Muscle of back (tissue), 11 donors: ENCODE results near the gene MEIS3. TPM values are rescaled to one million over a fixed set of nuclear protein-coding genes. Genes with fewer than 3 reads are reported as not detected.
"Not testable (repeated sequence)": the region's sequence is repeated elsewhere in the genome, so short reads cannot be mapped to it uniquely, and the experiment has no call there.

Experiments
- DNase-seq, 3 donors: peaks; one replicate each; pipeline versions ENCODE4 v3.0.0 to v3.0.0-alpha.2; 2013
- polyA plus RNA-seq, 10 donors: library from polyadenylated mRNA; unstranded; fragments of 120-200 nt; gene quantifications; one replicate each; pipeline ENCODE4 v1.2.1, GENCODE V29; 2013; ENCODE audit not compliant: insufficient read length in 10 of 10

The MEIS3 gene
- polyA plus RNA-seq, 10 donors = 7.6 to 13.9 (median 10.9) TPM

DNA sequence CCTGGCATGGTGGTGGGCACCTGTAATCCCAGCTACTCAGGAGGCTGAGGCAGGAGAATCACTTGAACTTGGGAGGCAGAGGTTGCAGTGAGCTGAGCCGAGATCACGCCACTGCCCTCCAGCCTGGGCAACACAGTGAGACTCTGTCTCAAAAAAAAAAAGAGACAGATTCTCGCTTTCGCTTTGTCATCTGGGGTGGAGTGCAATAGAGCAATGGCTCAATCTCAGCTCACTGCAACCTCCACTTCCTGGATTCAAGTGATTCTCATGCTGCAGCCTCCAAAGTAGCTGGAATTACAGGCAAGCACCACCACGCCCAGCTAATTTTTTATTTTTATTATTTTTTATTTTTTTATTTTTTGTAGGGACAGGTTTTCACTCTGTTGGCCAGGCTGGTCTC, 30.6 kb downstream of the MEIS3 start:
- DNase-seq = not testable (repeated sequence)

DNA sequence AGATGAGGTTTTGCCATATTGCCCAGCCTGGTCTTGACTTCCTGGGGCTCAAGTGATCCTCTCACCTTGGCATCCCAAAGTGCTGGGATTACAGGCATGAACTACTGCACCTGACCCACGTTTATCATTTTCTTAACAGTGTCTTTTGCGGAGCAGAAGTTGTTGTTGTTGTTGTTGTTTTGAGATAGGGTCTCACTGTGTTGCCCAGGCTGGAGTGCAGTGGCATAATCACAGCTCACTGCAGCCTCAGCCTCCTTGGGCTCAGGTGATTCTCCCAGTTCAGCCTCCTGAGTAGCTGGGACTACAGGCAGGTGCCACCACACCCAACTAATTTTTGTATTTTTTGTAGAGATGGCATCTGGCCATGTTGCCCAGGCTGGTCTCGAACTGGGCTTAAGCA, 31.7 kb downstream of the MEIS3 start:
- DNase-seq = not testable (repeated sequence)

DNA sequence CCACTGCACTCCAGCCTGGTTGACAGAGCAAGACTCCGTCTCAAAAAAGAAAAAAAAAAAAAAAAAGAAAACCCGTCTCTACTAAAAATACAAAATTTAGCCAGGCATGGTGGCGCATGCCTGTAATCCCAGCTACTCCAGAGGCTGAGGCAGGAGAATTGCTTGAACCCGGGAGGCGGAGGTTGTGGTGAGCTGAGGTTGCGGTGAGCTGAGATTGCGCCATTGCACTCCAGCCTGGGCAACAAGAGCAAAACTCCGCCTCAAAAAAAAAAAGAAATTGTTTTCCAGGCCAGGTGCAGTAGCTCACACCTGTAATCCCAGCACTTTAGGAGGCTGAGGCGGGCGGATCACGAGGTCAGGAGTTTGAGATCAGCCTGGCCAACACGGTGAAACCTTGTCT, 32.7 kb downstream of the MEIS3 start:
- not testable (repeated sequence) for DNase-seq

DNA sequence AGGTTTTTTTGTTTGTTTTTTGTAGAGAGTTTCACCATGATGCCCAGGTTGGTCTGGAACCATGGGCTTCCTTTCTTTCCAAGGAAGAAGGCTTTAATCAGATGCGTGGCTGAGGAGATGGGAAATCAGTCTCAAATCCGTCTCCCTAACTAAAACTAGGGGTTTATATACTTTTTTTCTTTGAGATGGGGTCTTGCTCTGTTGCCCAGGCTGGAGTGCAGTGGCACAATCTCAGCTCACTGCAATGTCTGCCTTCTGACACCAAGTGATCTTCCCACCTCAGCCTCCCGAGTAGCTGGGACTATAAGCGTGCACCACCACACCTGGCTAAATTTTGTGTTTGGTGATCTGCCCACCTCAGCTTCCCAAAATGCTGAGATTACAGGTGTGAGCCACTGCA, 34.8 kb downstream of the MEIS3 start:
- not testable (repeated sequence) for DNase-seq

DNA sequence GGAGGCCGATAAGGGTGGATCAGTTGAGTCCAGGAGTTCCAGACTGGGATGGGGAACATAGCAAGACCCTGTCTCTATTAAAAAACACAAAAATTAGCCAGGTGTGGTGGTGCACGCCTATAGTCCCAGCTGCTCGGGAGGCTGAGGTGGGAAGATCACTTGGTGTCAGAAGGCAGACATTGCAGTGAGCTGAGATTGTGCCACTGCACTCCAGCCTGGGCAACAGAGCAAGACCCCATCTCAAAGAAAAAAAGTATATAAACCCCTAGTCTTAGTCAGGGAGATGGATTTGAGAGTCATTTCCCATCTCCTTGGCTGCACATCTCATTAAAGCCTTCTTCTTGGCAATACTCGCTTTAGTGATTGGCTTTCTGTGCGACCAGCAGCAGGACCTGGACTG, 35.4 kb downstream of the MEIS3 start:
- not testable (repeated sequence) for DNase-seq

DNA sequence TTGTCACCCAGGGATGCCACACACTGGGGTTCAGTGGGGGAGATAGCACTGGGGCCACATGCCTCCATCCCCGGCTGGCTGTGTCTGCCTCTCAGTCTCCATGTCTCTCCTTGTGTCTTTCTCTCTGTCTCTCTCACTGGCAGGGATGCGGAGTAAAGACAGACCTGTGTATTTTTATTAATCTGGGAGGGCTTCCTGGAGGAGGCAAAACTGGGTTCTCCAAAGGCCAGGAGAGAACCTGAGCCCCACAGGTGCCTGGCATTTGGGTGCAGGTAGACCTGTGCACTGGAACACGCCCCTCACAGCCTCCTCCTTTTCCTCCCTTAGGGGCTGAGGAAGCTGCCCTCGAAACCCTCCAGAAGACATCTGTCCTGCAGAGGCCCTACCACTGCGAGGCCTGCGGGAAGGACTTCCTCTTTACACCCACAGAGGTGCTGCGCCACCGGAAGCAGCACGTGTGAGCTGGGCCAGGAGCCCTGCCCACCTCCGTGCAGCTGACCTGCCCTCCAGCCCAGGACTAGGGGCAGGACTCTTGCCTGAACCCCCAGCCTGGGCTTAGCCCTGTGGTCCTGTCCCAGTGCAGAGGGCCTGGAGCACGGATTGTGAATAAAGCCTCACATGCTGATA, 37.6 kb downstream of the MEIS3 start:
- no peak for DNase-seq

DNA sequence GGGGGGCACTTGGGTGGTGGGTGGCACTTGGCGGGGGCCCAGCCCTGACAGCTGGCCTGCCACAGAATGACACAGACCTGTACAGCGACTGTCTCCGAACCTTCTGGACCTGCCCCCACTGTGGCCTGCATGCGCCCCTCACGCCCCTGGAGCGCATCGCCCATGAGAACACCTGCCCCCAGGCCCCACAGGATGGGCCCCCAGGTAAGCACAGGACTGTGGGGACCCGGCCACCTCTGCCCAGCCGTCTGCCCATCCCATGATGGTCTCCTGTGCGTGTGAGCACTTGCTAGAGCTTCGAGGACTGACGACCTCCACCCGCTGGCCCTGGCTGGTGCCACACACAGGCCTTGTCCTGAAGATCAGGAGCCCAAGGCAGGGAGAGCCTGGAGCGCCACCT, 38.2 kb downstream of the MEIS3 start:
- no peak for DNase-seq

DNA sequence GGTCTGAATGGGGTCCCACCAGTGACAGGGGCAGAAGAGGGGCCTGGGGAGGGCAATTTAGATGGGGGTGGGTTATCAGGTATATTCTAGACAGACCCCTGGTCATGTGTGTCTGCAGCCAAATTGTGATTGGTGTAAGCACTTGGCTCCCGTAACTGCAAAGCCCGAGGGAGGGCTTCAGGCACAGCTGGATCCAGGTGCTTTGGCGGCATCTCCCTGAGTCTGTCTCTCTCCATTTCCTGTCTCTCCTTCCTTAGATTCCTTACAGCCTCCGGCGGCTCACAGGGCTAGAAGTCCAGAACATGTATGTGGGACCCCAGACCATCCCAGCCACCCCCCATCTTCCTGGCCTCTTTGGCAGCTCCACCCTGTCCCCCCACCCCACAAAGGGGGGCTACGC, 38.8 kb downstream of the MEIS3 start:
- no peak for DNase-seq

DNA sequence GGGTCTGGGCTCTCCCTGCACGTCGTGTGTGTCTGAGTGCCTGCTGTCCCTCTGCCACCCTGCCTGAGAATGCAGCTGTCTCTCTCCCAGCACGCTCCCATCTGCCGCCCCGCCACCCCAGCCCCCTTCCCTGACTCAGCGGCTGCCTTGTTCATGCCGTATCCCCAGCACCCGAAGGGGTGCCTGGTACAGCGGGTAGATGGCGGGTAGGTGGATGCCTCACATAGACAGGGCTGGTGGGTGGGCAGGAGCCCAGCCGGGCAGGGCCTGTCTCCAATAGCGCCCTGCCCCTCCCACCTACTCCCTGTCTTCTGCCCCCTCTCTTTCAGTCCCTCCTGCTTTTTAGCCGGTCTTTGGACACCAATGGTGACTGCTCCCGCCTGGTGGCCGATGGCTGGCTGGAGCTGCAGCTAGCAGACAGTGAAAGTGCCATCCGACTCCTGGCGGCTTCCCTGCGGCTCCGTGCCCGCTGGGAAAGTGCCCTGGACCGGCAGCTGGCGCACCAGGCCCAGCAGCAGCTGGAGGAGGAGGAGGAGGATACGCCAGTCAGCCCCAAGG, 39.9 kb downstream of the MEIS3 start:
- DNase-seq = peak in 2 of 3 donors; percentile 27 to 35

DNA sequence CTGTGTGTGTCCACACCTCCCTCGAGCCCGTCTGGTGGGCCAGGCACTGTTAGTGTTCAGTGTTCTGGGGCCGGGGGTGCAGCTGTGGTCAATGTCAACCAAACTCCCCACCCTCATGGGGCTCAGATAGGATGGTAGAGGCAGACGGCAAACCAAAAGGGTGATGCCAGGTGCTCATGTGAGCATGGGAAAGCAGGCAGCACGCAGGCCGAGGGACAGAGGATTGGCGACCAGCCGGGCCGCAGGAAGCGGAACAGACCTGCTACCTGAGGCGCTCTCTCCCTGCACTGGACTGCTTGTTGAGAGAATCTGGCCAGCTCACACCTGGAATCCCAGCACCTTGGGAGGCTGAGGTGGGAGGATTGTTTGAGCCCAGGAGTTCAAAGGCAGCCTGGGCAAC, 41.1 kb downstream of the MEIS3 start:
- no peak for DNase-seq

DNA sequence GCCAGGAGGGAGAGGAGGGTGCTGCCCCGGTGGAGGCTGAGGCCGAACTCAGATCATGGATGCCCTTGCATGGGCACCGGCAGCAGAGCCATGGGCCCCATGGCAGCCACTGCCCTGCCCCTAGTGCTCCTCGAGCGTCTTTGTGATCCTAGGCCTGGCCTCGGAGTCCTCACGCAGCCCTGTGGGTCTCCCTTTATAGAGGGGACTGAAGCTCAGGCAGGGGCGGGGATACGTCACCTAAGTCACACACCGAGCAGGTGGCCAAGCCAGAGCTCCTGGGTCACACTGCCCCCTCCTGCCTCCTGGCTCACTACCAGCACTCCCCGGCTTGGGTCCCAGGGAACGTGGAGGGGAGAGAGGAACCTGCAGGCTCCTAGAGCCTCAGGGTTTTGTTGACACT, 41.5 kb downstream of the MEIS3 start:
- DNase-seq = no peak

DNA sequence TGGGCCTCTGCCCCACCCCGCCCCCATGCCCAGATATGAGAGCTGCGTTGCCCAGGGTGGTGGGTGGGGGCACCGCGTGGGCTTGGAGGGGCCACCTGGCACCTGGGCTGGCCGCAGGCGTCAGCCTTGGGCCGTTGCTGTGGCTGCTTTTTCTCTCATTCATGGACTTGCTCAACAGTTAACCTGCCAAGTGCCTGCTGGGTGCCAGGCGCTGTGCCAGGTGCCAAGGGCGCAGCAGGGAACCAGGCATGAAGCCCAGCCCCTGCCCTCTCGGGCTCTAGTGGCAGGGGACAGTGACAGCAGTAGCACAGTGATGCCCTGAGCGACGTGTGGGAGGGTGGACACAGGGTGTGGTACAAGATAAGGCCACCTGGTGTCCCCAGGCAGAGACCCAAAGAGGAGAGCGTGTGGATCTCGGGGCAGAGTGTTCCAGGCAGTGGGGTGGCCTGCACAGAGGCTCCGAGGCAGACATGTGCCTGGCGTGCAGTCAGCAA, 42.1 kb downstream of the MEIS3 start:
- DNase-seq = no peak

DNA sequence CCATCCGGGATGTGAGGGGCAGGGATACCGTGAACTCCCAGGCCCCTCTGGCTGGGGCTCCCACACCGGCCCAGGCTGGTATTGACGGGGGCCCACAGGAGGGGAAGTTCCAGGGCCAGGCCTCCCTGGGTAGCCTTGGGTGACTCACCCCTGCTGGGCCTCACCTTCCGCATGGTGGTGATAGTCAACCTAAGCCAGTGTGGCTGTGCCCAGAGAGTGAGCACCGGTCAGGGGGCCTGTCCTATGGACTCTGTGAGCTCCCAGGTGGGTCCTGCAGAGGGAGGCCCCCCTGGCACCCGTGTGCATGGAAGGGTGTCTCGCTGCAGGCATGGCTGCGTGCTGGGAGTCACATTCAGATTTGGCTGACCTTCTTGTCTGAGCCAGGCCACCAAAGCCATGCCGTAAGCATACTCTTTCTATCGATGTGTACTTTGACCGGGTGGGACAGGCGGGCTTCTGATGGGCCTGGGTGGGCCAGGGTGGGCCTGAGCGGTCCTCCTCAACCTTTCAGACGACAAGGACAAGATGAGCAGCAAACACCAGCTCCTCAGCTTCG, 42.7 kb downstream of the MEIS3 start:
- DNase-seq = no peak

DNA sequence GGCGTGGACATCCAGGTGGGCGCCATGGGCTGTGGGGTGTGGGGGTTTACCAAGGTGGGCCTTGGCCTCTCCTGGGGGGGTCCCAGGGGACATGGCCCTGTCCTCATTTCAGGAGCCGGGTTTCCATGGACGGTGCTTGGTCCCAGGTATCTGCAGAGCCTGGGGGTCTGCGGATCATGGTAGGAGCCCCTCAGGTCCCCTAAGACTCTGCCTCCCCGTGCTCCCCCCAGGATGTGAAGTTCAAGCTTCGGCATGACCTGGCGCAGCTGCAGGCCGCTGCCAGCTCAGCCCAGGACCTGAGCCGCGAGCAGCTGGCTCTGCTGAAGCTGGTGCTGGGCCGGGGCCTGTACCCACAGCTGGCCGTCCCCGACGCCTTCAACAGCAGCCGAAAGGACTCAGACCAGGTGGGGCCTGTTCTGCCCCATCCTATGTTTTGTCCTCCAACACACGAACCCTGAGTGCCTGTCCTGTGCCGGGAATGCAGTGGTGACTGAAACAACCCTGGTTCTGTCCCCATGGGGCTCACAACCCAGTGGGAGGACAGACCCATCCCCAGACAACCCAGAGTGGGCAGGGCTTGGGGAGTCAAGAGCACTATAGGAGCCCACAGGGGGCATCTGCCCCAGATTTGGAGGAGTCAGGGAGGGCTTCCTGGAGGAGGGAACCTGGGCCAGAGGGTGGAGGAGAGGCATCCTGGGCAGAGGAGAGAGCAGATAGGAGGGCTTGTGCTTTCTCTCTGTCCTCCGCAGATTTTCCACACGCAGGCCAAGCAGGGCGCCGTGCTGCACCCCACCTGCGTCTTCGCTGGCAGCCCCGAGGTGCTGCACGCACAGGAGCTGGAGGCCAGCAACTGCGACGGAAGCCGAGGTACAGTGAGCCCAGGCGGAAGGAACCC, 43.4 kb downstream of the MEIS3 start:
- no peak for DNase-seq

DNA sequence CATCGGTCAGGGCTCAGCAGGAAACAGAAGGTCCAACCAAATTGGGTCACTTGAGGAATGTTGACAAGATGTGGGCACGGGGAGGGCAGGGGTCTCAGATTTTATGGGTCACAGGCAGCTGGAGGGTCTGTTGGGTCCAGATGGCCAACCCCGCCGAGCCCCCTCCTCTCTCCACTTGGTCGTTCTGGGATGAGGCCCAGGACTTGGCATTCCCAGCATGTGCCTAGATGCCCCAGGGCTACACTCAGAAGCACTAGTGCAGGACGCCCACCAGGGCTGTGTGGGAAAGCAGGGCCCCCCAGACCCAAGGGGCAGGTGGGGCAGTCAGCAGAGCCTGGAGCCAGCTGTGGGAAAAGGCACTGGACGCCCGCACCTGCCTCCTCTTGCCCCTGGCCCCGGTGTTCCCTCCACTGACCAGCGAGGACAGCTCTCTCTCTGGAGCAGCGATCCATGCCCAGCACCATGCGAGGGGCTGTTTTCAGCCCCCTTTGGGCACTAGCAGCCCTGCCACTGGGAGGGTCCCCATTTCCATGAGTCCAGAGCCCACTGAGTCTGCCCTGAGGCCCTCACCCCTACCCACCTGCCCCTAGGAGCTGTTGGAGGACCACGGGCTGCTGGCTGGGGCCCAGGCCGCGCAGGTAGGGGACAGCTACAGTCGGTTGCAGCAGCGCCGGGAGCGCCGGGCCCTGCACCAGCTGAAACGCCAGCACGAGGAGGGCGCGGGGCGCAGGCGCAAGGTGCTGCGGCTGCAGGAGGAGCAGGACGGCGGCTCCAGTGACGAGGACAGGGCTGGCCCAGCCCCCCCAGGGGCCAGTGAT, 44.2 kb downstream of the MEIS3 start:
- DNase-seq = no peak

DNA sequence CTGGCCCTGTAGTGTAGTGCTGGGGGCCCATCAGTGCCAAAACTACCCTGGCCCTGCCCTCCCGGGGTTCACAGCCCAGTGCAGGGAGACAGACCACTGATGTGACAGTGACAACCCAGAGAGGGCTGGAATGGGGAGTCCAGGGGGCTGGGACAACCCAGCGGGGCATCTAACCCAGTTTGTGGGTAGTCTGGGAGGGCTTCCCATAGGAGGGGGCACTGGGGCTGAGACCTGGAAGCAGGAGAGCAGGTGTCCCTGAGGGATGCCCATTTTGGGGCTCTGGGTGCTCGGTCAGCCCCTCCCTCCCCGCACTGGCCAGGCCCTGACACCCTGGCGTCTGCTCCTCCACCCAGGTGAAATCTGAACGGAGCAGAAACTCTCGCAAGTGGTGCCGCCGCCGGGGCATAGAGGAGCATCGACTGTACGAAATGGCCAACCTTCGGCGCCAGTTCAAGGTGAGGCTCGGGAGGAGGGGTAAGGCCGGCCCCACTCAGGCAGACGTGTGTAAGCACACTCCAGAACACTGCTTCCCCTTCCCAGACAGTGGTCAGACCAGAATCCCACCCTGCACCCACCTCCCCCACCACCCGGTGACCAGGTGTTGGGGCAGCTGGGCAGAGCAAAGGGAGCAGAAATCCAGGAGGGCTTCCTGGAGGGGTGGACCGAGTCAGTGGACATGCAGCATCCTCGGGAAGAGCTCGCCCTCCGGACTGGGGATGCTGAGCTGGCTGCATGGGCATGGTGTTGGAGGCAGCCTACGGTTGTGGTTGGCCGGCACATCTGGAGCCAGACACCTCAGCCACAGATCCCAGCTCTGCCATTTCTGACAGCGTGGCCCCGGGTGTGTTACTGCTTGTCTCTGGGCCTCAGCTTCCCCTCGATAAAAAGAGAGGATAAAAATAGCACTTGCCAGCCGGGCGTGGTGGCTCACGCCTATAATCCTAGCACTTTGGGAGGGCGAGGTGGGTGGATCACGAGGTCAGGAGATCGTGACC, 45.8 kb downstream of the MEIS3 start:
- no peak for DNase-seq

DNA sequence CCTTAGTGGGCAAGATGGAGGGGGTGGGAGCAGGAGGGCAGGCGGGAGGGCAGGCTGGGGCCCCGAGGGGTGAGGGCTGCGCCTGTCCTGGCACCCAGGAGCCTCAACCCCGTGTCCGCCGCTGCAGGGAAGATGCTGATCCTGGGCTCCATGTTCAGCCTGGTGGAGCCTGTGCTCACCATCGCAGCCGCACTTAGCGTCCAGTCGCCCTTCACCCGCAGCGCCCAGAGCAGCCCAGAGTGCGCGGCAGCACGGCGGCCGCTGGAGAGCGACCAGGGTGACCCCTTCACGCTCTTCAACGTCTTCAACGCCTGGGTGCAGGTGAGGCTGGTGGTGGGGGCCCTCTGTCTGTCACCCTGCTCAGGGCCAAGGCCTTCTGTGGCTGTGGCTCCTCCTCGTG, 46.7 kb downstream of the MEIS3 start:
- no peak for DNase-seq

DNA sequence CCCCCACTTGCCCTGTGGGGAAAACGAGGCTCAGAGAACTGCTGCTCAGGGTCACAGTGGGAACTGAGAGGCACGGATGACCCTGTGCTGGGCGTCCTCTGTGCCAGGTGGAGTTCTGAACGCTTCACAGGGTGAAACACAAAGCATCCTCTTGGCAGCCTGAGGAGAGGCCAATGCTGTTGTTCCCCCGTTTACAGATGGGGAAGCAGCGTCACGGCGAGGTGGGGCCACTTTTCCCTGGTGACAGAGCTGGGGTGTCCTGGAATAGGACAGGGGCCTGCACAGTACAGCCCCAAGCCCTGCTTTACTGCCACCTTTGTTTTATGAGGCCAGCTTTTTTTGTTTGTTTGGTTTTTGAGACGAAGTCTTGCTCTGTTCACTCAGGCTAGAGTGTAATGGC, 48.1 kb downstream of the MEIS3 start:
- DNase-seq = no peak

DNA sequence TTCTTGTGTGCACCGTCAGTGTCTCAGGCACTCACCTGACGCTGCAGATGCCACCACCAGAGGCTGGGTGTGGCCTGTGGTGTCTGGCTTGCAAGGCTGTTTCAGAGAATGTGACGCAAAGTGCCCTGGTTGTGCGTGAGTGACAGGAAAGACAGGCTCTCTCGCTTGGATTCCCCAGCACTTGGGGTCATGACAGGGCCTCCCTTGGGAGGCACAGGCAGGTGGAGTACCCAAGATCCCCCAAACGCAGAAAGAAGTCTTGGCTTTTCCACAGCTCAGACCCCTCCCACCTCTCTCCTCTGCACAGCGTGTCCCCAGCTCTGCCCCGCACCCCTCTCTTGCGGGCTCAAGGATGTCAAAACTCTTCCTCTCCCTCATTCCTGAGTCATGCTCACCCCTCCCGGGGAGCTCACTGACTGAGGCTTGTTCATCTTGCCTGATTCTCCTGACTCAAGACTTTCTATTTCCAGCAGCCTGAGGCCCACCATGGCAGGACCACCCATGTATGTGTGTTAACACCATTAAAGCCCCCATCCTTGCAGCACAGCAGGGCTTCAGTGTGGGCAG, 49.2 kb downstream of the MEIS3 start:
- DNase-seq = peak in 1 of 3 donors; percentile 29

DNA sequence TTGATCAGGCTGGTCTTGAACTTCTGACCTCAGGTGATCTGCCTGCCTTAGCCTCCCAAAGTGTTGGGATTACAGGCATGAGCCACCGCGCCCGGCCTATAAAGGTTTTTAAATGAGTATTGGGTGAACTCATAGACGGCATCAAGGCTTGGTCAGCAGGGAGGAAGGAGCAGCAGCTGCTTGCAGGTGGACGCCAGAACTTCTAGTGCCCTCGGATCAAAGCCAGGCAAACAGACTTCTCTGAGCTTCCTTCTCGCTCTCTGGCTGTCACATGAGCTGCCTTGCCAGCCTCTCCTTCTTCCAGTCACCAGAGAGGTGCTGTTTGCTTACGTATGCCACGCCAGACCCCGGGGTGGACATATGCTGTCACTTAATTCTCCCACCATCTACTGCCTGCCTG, 53.9 kb downstream of the MEIS3 start:
- not testable (repeated sequence) for DNase-seq
